H9 (cell line): ENCODE results near the gene PPRC1. TPM values are rescaled to one million over a fixed set of nuclear protein-coding genes. Genes with fewer than 3 reads are reported as not detected.

ENCODE experiments used
- DNase-seq: peaks from one replicate; pipeline ENCODE4 v3.0.0-alpha.2; 2017
- H2AFZ ChIP-seq: one replicate; pipeline ENCODE4 v1.6.1; 2013; ENCODE audit warnings: mild to moderate bottlenecking, low read length, control low read depth, moderate library complexity
- H2AK5ac ChIP-seq: 2 replicates; pipeline ENCODE4 v1.6.1; 2013; ENCODE audit warnings: low read length, control low read depth, mixed read lengths; ENCODE audit not compliant: insufficient read length
- H2BK120ac ChIP-seq: one replicate; pipeline ENCODE4 v1.6.1; 2013; ENCODE audit warnings: low read depth, mild to moderate bottlenecking, low read length, control low read depth, inconsistent platforms; ENCODE audit not compliant: poor library complexity, severe bottlenecking
- H2BK12ac ChIP-seq: 2 replicates; pipeline ENCODE4 v1.6.1; 2013; ENCODE audit warnings: low read length, control low read depth, mixed read lengths, low read depth; ENCODE audit not compliant: insufficient read length
- H2BK15ac ChIP-seq: 2 replicates; pipeline ENCODE4 v1.6.1; 2013; ENCODE audit warnings: low read depth, low read length, control low read depth
- H2BK20ac ChIP-seq: one replicate; pipeline ENCODE4 v1.6.1; 2013; ENCODE audit warnings: low read depth, mild to moderate bottlenecking, low read length, control low read depth, inconsistent platforms; ENCODE audit not compliant: poor library complexity, severe bottlenecking
- H2BK5ac ChIP-seq: 2 replicates; pipeline ENCODE4 v1.6.1; 2013; ENCODE audit warnings: low read length, control low read depth, mixed read lengths; ENCODE audit not compliant: insufficient read length
- H3K14ac ChIP-seq: 2 replicates; pipeline ENCODE4 v1.6.1; 2013; ENCODE audit warnings: low read length, control low read depth; ENCODE audit not compliant: insufficient read depth
- H3K18ac ChIP-seq: 2 replicates; pipeline ENCODE4 v1.6.1; 2013; ENCODE audit warnings: low read depth, mild to moderate bottlenecking, mixed read lengths, low read length, control low read depth; ENCODE audit not compliant: insufficient read length
- H3K23ac ChIP-seq: 2 replicates; pipeline ENCODE4 v1.6.1; 2013; ENCODE audit warnings: low read length, control low read depth, mixed read lengths, low read depth; ENCODE audit not compliant: insufficient read length
- H3K23me2 ChIP-seq: 2 replicates; pipeline ENCODE4 v1.6.1; 2013; ENCODE audit warnings: low read depth, mild to moderate bottlenecking, mixed read lengths, low read length, control low read depth; ENCODE audit not compliant: insufficient read length, poor library complexity, severe bottlenecking
- H3K27ac ChIP-seq: 2 replicates; pipeline ENCODE4 v1.5.1; 2013; ENCODE audit warnings: low read length, control low read depth, mixed read lengths, low read depth; ENCODE audit not compliant: insufficient read length
- H3K27me3 ChIP-seq: 2 replicates; pipeline ENCODE4 v1.6.1; 2013; ENCODE audit warnings: low read length, control low read depth, inconsistent platforms; ENCODE audit not compliant: insufficient read depth
- H3K4ac ChIP-seq: 2 replicates; pipeline ENCODE4 v1.6.1; 2013; ENCODE audit warnings: low read depth, mild to moderate bottlenecking, control low read depth, inconsistent platforms, low read length, moderate library complexity
- H3K4me1 ChIP-seq: 2 replicates; pipeline ENCODE4 v1.6.1; 2013; ENCODE audit warnings: low read length, control low read depth, inconsistent platforms; ENCODE audit not compliant: insufficient read depth
- H3K4me2 ChIP-seq: 2 replicates; pipeline ENCODE4 v1.6.1; 2013; ENCODE audit warnings: low read length, control low read depth, mixed read lengths; ENCODE audit not compliant: insufficient read length, insufficient read depth
- H3K56ac ChIP-seq: 2 replicates; pipeline ENCODE4 v1.6.1; 2013; ENCODE audit warnings: low read depth, mild to moderate bottlenecking, mixed read lengths, low read length, control low read depth; ENCODE audit not compliant: insufficient read length
- H3K79me1 ChIP-seq: 2 replicates; pipeline ENCODE4 v1.6.1; 2013; ENCODE audit warnings: low read depth, mild to moderate bottlenecking, moderate library complexity, low read length, control low read depth, inconsistent platforms; ENCODE audit not compliant: insufficient read depth, poor library complexity, severe bottlenecking
- H3K79me2 ChIP-seq: 2 replicates; pipeline ENCODE4 v1.6.1; 2013; ENCODE audit warnings: low read length, control low read depth, inconsistent platforms; ENCODE audit not compliant: insufficient read depth
- H3K9ac ChIP-seq: 2 replicates; pipeline ENCODE4 v1.6.1; 2013; ENCODE audit warnings: low read length, control low read depth, mixed read lengths; ENCODE audit not compliant: insufficient read length; ENCODE audit errors: extremely low read depth
- H3K9me3 ChIP-seq: one replicate; pipeline ENCODE4 v1.6.1; 2013; ENCODE audit warnings: low read depth, low read length, inconsistent platforms; ENCODE audit not compliant: control insufficient read depth
- H3T11ph ChIP-seq: one replicate; pipeline ENCODE4 v1.6.1; 2013; ENCODE audit warnings: mild to moderate bottlenecking, low read length, control low read depth, inconsistent platforms
- H4K20me1 ChIP-seq: one replicate; pipeline ENCODE4 v1.6.1; 2013; ENCODE audit not compliant: control insufficient read depth, insufficient read length, insufficient read depth
- H4K5ac ChIP-seq: 2 replicates; pipeline ENCODE4 v1.6.1; 2013; ENCODE audit warnings: low read depth, mild to moderate bottlenecking, mixed read lengths, low read length, control low read depth; ENCODE audit not compliant: insufficient read length
- H4K8ac ChIP-seq: replicated peaks from 2 replicates; pipeline ENCODE4 v1.6.1; 2013; ENCODE audit warnings: low read length, control low read depth, mixed read lengths, low read depth; ENCODE audit not compliant: insufficient read length
- H4K91ac ChIP-seq: 2 replicates; pipeline ENCODE4 v1.6.1; 2013; ENCODE audit warnings: low read depth, mild to moderate bottlenecking, moderate library complexity, mixed read lengths, low read length, control low read depth; ENCODE audit not compliant: insufficient read length
- H3K27ac Mint-ChIP-seq, 3 experiments: 2 replicates in 2 of 3; 3 replicates in 1 of 3; pipeline ENCODE4 v1.8.0; 2020 to 2021; ENCODE audit warnings: mixed read lengths in 3 of 3, mild to moderate bottlenecking in 1 of 3, moderate library complexity in 1 of 3
- H3K27me3 Mint-ChIP-seq: 2 replicates; pipeline ENCODE4 v1.8.0; 2021; ENCODE audit warnings: low read depth, mild to moderate bottlenecking, moderate library complexity, mixed read lengths
- H3K36me3 Mint-ChIP-seq, 3 experiments: 2 replicates in 2 of 3; 3 replicates in 1 of 3; pipeline ENCODE4 v1.8.0; 2020 to 2021; ENCODE audit warnings: low read depth in 3 of 3, mixed read lengths in 3 of 3; ENCODE audit not compliant: insufficient read depth in 1 of 3
- H3K4me1 Mint-ChIP-seq, 2 experiments: 2 replicates each; pipeline ENCODE4 v1.8.0; 2020; ENCODE audit warnings: mixed read lengths in 2 of 2
- H3K4me3 Mint-ChIP-seq, 2 experiments: 2 replicates in 1 of 2; 3 replicates in 1 of 2; pipeline ENCODE4 v1.8.0; 2020 to 2021; ENCODE audit warnings: mild to moderate bottlenecking in 2 of 2, mixed read lengths in 2 of 2, moderate library complexity in 1 of 2
- H3K9me3 Mint-ChIP-seq, 2 experiments: 2 replicates in 1 of 2; 3 replicates in 1 of 2; pipeline ENCODE4 v1.8.0; 2020; ENCODE audit warnings: mild to moderate bottlenecking in 2 of 2, mixed read lengths in 2 of 2, moderate library complexity in 1 of 2
- CTCF ChIP-seq: fragments of 200-600 bp; sonication (generic); conservative IDR thresholded peaks from 3 replicates; pipeline ENCODE4 v1.8.0; 2021; ENCODE audit warnings: antibody characterized with exemption, mild to moderate bottlenecking
- WGBS: extraction: QIAGEN DNeasy Blood & Tissue Kit; methylation state at CpG from one replicate; pipeline ENCODE4 v1.1.7; 2013; ENCODE audit warnings: missing lambda C conversion rate, low lambda C conversion rate, mixed read lengths; ENCODE audit not compliant: insufficient read length; ENCODE audit errors: extremely low coverage; 5-methylcytosine and 5-hydroxymethylcytosine counted together
- total RNA-seq: library from RNA; stranded (reverse); gene quantifications from 2 replicates; pipeline ENCODE4 v1.2.1, GENCODE V29; 2021

Gene PPRC1
- total RNA-seq, 1 experiment from 2014 or later: 121 TPM

- no peak for DNase-seq
- Histone ChIP-seq H3K79me1 (peaks cover 8% of the 10 kb centered on the region), H3K14ac (no peak overlapping the region; the same call in 1 of the 2 replicates), H3K27me3 (no peaks in the 10 kb centered on the region), H3K79me2 (peaks cover 32% of the 10 kb centered on the region; the same call in 1 of the 2 replicates), H2BK15ac (no peak overlapping the region), H2BK120ac (no peak overlapping the region), H3K18ac (no peak overlapping the region), H3K9me3 (no peaks in the 10 kb centered on the region), H2AFZ (no peak overlapping the region), H2BK12ac (no peak overlapping the region), H2BK20ac (no peak overlapping the region), H3K27ac (no peak overlapping the region), H3K23me2 (peaks cover 14% of the 10 kb centered on the region), H3K9ac (peak overlapping the region; percentile 77), H4K91ac (no peak overlapping the region), H3T11ph (no peak overlapping the region), H3K56ac (no peak overlapping the region), H4K5ac (no peak overlapping the region), H4K8ac (no peak overlapping the region), H3K4ac (no peak overlapping the region), H4K20me1 (peaks cover 3% of the 10 kb centered on the region), H3K23ac (no peak overlapping the region), H3K4me1 (peaks cover 19% of the 10 kb centered on the region), H2AK5ac (no peak overlapping the region), H2BK5ac (no peak overlapping the region), H3K4me2 (peak overlapping the region; percentile 82)
- TF ChIP-seq CTCF: no peak
- Mint-ChIP-seq H3K4me1 (peaks cover 52 to 58% of the 10 kb centered on the region in 2 experiments), H3K36me3 (peaks cover 30 to 38% (median 37%) of the 10 kb centered on the region in 3 experiments), H3K27me3 (no peaks in the 10 kb centered on the region), H3K9me3 (no peaks in the 10 kb centered on the region), H3K27ac (peak overlapping the region; percentile 49 to 90 (median 86); a peak in 6 of 7 replicates), H3K4me3 (peak overlapping the region; percentile 85 to 91)
- no CpG with 5 or more reads among the region's 7 CpGs for WGBS
Measured at GRCh38 chr10:102113261-102113955, 19.4 kb upstream of the PPRC1 start.
